HFF-Myc (cell line): ENCODE measurements around the gene DDIT4L.
"Not testable (repeated sequence)": the region's sequence is repeated elsewhere in the genome, so short reads cannot be mapped to it uniquely, and the experiment has no call there.

ENCODE experiments used
- DNase-seq: peaks from one replicate; pipeline ENCODE4 v3.0.0-alpha.2; 2011; ENCODE audit warnings: low read depth; ENCODE audit errors: extremely low read depth
- H3K4me3 ChIP-seq: replicated peaks from 2 replicates; pipeline ENCODE4 v1.5.1; 2011; ENCODE audit warnings: low read depth, mild to moderate bottlenecking, control low read depth, low read length
- TF ChIP-seq, protein P1 (sequence below): IDR thresholded peaks from 2 replicates; pipeline ENCODE4 v1.5.1; 2012; ENCODE audit warnings: mild to moderate bottlenecking, low read depth, low read length, control low read depth; ENCODE audit errors: missing control alignments

Gene DDIT4L

DNA sequence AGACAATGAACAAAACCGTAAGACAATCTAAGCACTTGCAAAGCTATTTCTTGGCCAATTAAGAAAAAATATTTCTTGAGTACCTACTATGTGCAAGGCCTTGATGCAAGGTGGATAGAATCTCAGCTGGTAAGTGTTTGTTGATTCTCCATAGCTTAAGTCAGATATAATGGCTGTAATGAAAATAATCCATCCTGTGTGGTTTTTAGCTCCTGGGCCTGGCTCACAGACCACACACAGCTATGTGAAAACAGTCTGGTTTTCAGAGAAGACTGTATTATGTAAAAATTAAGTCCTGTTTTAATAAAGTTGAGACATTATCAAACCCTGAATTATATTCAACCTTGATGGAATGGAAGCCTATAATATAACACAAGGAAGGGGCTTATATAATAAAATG, 7.8 kb upstream of the DDIT4L start:
- DNase-seq: no peak
- TF ChIP-seq, protein P1, sequence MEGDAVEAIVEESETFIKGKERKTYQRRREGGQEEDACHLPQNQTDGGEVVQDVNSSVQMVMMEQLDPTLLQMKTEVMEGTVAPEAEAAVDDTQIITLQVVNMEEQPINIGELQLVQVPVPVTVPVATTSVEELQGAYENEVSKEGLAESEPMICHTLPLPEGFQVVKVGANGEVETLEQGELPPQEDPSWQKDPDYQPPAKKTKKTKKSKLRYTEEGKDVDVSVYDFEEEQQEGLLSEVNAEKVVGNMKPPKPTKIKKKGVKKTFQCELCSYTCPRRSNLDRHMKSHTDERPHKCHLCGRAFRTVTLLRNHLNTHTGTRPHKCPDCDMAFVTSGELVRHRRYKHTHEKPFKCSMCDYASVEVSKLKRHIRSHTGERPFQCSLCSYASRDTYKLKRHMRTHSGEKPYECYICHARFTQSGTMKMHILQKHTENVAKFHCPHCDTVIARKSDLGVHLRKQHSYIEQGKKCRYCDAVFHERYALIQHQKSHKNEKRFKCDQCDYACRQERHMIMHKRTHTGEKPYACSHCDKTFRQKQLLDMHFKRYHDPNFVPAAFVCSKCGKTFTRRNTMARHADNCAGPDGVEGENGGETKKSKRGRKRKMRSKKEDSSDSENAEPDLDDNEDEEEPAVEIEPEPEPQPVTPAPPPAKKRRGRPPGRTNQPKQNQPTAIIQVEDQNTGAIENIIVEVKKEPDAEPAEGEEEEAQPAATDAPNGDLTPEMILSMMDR: no peak

DNA sequence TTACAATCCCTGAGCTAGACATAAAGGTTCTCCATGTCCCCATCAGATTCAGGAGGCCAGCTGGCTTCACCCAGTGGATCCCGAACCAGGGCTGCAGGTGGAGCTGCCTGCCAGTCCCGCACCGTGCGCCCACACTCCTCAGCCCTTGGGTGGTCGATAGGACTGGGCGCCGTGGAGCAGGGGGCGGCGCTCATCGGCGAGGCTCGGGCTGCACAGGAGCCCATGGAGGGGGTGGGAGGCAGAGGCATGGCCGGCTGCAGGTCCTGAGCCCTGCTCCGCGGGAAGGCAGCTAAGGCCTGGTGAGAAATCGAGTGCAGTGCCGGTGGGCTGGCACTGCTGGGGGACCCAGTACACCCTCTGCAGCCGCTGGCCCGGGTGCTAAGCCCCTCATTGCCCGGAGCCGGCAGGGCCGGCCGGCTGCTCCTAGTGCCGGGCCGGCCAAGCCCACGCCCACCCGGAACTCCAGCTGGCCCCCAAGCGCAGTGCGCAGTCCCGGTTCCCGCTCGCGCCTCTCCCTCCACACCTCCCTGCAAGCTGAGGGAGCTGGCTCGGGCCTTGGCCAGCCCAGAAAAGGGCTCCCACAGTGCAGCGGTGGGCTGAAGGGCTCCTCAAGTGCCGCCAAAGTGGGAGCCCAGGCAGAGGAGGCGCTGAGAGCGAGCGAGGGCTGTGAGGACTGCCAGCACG, 6.3 kb upstream of the DDIT4L start:
- not testable (repeated sequence) for H3K4me3 ChIP-seq, DNase-seq

More for the DNA sequence above, 7.8 kb upstream of the DDIT4L start:
- H3K4me3 ChIP-seq: no peak overlapping the region

DNA sequence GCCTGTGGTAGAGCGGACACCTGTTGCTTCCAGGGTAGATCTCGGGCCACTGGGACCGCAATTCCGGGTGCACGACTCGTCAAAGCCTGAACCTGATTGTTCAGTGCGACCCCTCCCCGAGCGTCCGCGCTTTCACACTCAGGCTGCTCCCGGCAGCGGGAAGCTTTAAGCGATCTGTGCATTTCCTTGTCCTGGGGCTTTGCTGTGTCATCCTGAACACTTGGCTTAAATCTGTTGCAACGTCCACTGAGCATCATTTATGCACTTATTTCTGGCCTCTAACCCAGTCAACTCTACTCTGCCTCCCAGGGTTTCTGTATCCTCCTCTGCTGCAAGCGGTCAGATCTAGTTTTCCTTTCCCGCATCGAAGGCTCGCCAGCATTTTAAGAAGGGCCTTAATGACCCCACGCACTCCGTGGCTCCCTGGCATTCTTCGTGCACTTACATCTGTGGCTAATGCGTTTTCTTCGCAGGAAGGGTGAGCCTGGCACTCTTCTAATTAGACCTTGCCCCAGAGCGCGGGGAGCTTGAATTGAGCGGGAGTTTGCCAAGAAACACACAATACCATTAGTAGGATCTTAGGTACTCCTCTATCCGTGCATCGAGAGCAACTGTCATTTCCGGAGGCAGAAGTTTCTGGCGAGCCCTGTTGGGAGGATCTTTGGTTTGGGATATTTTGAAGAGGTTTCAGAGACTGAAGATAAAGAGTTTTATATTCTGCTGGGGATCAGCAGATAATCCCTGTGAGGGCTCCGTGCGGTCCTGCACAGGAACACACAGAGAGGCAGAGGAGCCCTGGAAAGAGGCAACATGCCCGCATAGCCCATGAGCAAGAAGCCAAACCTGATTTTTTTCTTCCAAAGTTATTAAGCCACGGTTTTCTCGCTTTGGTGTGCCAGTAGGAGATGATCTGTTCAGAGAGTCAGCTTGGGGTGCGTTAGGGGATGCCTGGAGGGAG, 654 bp upstream of the DDIT4L start:
- no peak for DNase-seq
- H3K4me3 ChIP-seq: peak overlapping the region; percentile 53
- TF ChIP-seq, protein P1: no peak

DNA sequence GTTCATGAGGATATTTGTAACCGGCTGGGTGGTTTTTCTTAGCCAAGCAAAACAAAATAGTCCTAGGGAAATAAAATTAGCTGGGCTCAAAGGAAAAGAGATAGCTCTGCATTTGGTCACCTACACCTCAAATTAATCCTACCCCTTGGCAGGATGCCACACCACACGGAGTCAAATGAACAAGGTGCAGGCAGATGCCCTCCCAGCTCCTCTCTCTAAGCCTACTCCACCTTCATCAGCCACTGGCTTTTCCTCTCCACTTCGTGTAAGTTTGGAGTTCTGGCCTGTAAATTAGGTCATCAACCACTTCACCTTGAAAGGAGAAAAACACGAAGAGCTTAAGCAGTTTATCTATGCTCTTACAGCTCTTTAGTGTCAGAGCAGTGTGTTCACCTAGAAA, 1.4 kb downstream of the DDIT4L start:
- TF ChIP-seq, protein P1: no peak
- H3K4me3 ChIP-seq: no peak overlapping the region
- no peak for DNase-seq

DNA sequence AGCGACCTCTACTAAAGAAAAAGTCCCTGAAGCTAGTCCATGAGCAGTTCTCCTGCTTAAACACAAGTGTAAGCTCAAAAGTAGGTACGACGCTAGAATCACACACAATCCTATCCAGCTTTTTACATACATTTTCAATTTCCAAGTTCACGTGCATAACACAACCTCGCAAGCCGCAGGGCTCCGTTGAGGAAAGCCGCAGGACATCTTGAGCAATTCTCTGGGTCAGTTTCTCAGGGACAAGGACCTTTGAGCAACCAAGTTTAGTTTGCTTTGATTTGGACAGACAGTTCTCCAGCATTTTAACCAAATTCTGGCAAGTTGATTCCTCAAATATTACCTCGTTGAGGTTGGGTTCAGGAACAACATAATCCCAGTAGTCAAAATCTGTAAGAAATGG, 2.5 kb downstream of the DDIT4L start:
- DNase-seq: no peak
- no peak overlapping the region for H3K4me3 ChIP-seq
- TF ChIP-seq, protein P1: no peak

DNA sequence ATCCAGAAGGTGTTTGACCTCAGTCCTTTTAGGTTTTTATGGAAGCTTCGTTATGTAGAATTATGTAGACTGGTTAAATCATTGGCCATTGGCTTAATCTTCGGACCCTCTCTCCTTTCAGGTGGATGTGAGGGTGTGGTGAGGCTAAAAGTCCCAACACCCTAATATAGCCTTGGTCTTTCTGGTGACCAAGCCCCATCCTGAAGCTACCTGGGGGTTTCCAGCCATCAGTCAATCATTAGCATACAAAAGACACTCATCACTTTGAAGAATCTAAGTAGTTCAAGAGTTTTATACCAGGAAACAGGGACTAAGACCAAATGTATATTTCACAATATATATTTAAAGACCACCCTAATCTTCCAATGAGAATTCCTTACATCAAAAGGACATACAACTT, 5.5 kb downstream of the DDIT4L start:
- TF ChIP-seq, protein P1: no peak
- no peak overlapping the region for H3K4me3 ChIP-seq
- DNase-seq: no peak

DNA sequence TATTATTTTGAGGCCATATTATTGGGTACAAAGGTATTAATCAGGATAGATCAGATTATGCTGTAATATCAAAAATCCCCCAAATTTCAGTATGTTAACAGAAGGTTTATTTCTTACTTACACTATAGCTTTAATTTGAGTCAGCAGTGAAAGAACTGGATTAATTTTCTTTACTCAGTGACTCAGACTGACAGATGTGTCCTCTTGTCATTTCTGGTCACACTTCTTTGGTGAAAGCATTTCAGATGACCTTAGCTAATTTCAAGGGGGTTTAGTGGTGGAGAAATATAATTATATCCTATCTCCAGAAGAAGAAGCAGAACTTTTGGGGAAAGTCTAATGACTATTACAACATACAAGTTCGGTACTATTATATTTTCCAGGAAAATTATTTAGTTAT, 12.4 kb downstream of the DDIT4L start:
- DNase-seq: no peak
- TF ChIP-seq, protein P1: no peak
- no peak overlapping the region for H3K4me3 ChIP-seq
